Lung microvascular endothelial cell (primary cell): ENCODE results near the gene ABCD4. TPM values are rescaled to one million over a fixed set of nuclear protein-coding genes. Genes with fewer than 3 reads are reported as not detected.

Experiments used
- DNase-seq, 2 donors: peaks; one replicate each; pipeline versions ENCODE4 v3.0.0 to v3.0.0-alpha.2; 2010; ENCODE audit warnings: low read depth in 2 of 2
- total RNA-seq: library from RNA; depleted of rRNA; stranded (reverse); fragments of >200 nt; gene quantifications from 2 replicates; pipeline ENCODE4 v1.2.1, GENCODE V29; 2014

The ABCD4 gene
- total RNA-seq, 1 donor from 2014 or later, result 51.2 TPM

- no peak for DNase-seq
These were observed 65.3 kb downstream of the ABCD4 start for GRCh38 chr14:74237441-74237840.

Other genes with a start within 250 kb of the ABCD4 start
- 9.8 and 17.9 TPM in 2 replicates for gene ALDH6A1, start 218.5 kb downstream of the ABCD4 start, total RNA-seq
- gene LIN52, start 218.0 kb downstream of the ABCD4 start, total RNA-seq, result 6.5 and 10.3 TPM in 2 replicates
- not detected in 2 replicates for gene VSX2, start 63.5 kb downstream of the ABCD4 start, total RNA-seq
- not detected in 2 replicates for gene VRTN, start 45.5 kb upstream of the ABCD4 start, total RNA-seq
- not detected in 2 replicates for gene SYNDIG1L, start 123.3 kb upstream of the ABCD4 start, total RNA-seq
- gene NPC2, start 190.4 kb upstream of the ABCD4 start, total RNA-seq, result 153 and 244 TPM in 2 replicates
- gene ISCA2, start 190.8 kb upstream of the ABCD4 start, total RNA-seq, result 8.5 and 9.2 TPM in 2 replicates